ENCODE measurements around the gene LIMK2.
A peak's percentile ranks its signal among the peaks of the same experiment; 100 is the strongest.

The LIMK2 gene

GRCh38 chr22:31323578-31324550 is 111.8 kb downstream of the LIMK2 start:
- Histone ChIP-seq H3K27ac (ENCODE audit: low read depth, low read length) (no peak overlapping the region), H3K36me3 (ENCODE audit: control insufficient read depth, insufficient read depth, low read length) (peaks cover 47% of the 10 kb centered on the region), H3K4me3 (ENCODE audit: low read depth, low read length) (no peak overlapping the region)

GRCh38 chr22:31326877-31327276 is 114.8 kb downstream of the LIMK2 start:
- Histone ChIP-seq H3K36me3 (ENCODE audit: control insufficient read depth, insufficient read depth, low read length) (peaks cover 74% of the 10 kb centered on the region), H3K27ac (ENCODE audit: low read depth, low read length) (no peak overlapping the region), H3K9ac (ENCODE audit: low read depth, low read length) (no peak overlapping the region), H3K4me3 (ENCODE audit: low read depth, low read length) (no peak overlapping the region), H3K27me3 (ENCODE audit: control insufficient read depth, insufficient read depth, low read length) (no peaks in the 10 kb centered on the region), H3K4me1 (ENCODE audit: control insufficient read depth, insufficient read depth, low read length) (no peaks in the 10 kb centered on the region), H3K9me3 (ENCODE audit: control insufficient read depth, insufficient read depth, low read length) (no peaks in the 10 kb centered on the region)

More at GRCh38 chr22:31323578-31324550, 111.8 kb downstream of the LIMK2 start:
- no peak overlapping the region for H3K9ac ChIP-seq (ENCODE audit: low read depth, low read length)
- H3K9me3 ChIP-seq (ENCODE audit: control insufficient read depth, insufficient read depth, low read length): no peaks in the 10 kb centered on the region
- no peaks in the 10 kb centered on the region for H3K4me1 ChIP-seq (ENCODE audit: control insufficient read depth, insufficient read depth, low read length)
- H3K27me3 ChIP-seq (ENCODE audit: control insufficient read depth, insufficient read depth, low read length): no peaks in the 10 kb centered on the region

GRCh38 chr22:31327806-31328543 is 115.9 kb downstream of the LIMK2 start:
- H3K4me3 ChIP-seq (ENCODE audit: low read depth, low read length): no peak overlapping the region
- H3K9ac ChIP-seq (ENCODE audit: low read depth, low read length): no peak overlapping the region
- H3K4me1 ChIP-seq (ENCODE audit: control insufficient read depth, insufficient read depth, low read length): no peaks in the 10 kb centered on the region
- H3K36me3 ChIP-seq (ENCODE audit: control insufficient read depth, insufficient read depth, low read length): peaks cover 80% of the 10 kb centered on the region
- no peak overlapping the region for H3K27ac ChIP-seq (ENCODE audit: low read depth, low read length)
- H3K9me3 ChIP-seq (ENCODE audit: control insufficient read depth, insufficient read depth, low read length): no peaks in the 10 kb centered on the region
- no peaks in the 10 kb centered on the region for H3K27me3 ChIP-seq (ENCODE audit: control insufficient read depth, insufficient read depth, low read length)

- Histone ChIP-seq H3K4me1 (ENCODE audit: control insufficient read depth, insufficient read depth, low read length) (no peaks in the 10 kb centered on the region), H3K4me3 (ENCODE audit: low read depth, low read length) (no peak overlapping the region), H3K9me3 (ENCODE audit: control insufficient read depth, insufficient read depth, low read length) (no peaks in the 10 kb centered on the region), H3K9ac (ENCODE audit: low read depth, low read length) (no peak overlapping the region), H3K27me3 (ENCODE audit: control insufficient read depth, insufficient read depth, low read length) (no peaks in the 10 kb centered on the region), H3K27ac (ENCODE audit: low read depth, low read length) (peak overlapping the region; percentile 25), H3K36me3 (ENCODE audit: control insufficient read depth, insufficient read depth, low read length) (peaks cover 86% of the 10 kb centered on the region)
Observed at GRCh38 chr22:31328544-31328960, 116.5 kb downstream of the LIMK2 start.

GRCh38 chr22:31329029-31329428 is 116.9 kb downstream of the LIMK2 start:
- H3K4me1 ChIP-seq (ENCODE audit: control insufficient read depth, insufficient read depth, low read length): no peaks in the 10 kb centered on the region
- no peaks in the 10 kb centered on the region for H3K27me3 ChIP-seq (ENCODE audit: control insufficient read depth, insufficient read depth, low read length)
- no peak overlapping the region for H3K4me3 ChIP-seq (ENCODE audit: low read depth, low read length)
- H3K36me3 ChIP-seq (ENCODE audit: control insufficient read depth, insufficient read depth, low read length): peaks cover 90% of the 10 kb centered on the region
- no peak overlapping the region for H3K9ac ChIP-seq (ENCODE audit: low read depth, low read length)
- H3K9me3 ChIP-seq (ENCODE audit: control insufficient read depth, insufficient read depth, low read length): no peaks in the 10 kb centered on the region
- peak overlapping the region; percentile 25 for H3K27ac ChIP-seq (ENCODE audit: low read depth, low read length)
